GM18858 (cell line): ENCODE measurements around the gene NR1D2.
A peak's percentile ranks its signal among the peaks of the same experiment; 100 is the strongest.

Experiments used
- ATAC-seq: cut with Tn5 transposase; IDR thresholded peaks from one replicate; pipeline ENCODE4 v1.9.1; 2021; ENCODE audit not compliant: unreplicated experiment

The NR1D2 gene

GRCh38 chr3:23961913-23962312 lies 16.8 kb downstream of the NR1D2 start:
- ATAC-seq = no peak

GRCh38 chr3:23964537-23965235 lies 19.6 kb downstream of the NR1D2 start:
- ATAC-seq = no peak

- ATAC-seq = no peak
Observed at GRCh38 chr3:23966328-23966727, 21.2 kb downstream of the NR1D2 start.

GRCh38 chr3:23968463-23969184 lies 23.5 kb downstream of the NR1D2 start:
- no peak for ATAC-seq

GRCh38 chr3:23969393-23969792 lies 24.3 kb downstream of the NR1D2 start:
- ATAC-seq = no peak

- no peak for ATAC-seq
Observed at GRCh38 chr3:23971684-23972083, 26.6 kb downstream of the NR1D2 start.

GRCh38 chr3:23976555-23976954 lies 31.5 kb downstream of the NR1D2 start:
- ATAC-seq = no peak

GRCh38 chr3:23979569-23979968 lies 34.5 kb downstream of the NR1D2 start:
- no peak for ATAC-seq

- ATAC-seq = no peak
Observed at GRCh38 chr3:23981136-23981535, 36.0 kb downstream of the NR1D2 start.

- ATAC-seq = no peak
Observed at GRCh38 chr3:23981955-23982354, 36.9 kb downstream of the NR1D2 start.

- no peak for ATAC-seq
Observed at GRCh38 chr3:23984934-23985333, 39.8 kb downstream of the NR1D2 start.

- ATAC-seq = peak; percentile 43
Observed at GRCh38 chr3:23985747-23986544, 40.9 kb downstream of the NR1D2 start.

- no peak for ATAC-seq
Observed at GRCh38 chr3:23987356-23987755, 42.3 kb downstream of the NR1D2 start.

GRCh38 chr3:23991306-23991682 lies 46.2 kb downstream of the NR1D2 start:
- ATAC-seq = no peak

- no peak for ATAC-seq
Observed at GRCh38 chr3:23991683-23992628, 46.9 kb downstream of the NR1D2 start.

- ATAC-seq = no peak
Observed at GRCh38 chr3:23993556-23994243, 48.6 kb downstream of the NR1D2 start.

GRCh38 chr3:23994244-23994569 lies 49.1 kb downstream of the NR1D2 start:
- ATAC-seq = no peak

GRCh38 chr3:23995219-23995618 lies 50.1 kb downstream of the NR1D2 start:
- no peak for ATAC-seq

- ATAC-seq = no peak
Observed at GRCh38 chr3:23996095-23996524, 51.0 kb downstream of the NR1D2 start.

- ATAC-seq = no peak
Observed at GRCh38 chr3:23999012-23999641, 54.0 kb downstream of the NR1D2 start.
